Common myeloid progenitor, CD34-positive (primary cell): ENCODE results near the gene ISOC2.
A peak's percentile ranks its signal among the peaks of the same experiment; 100 is the strongest.

Experiments
- CTCF ChIA-PET: fragments of 350-600 bp; sonication (Branson Sonifier 250); formaldehyde crosslinking; loops from one replicate; lab custom pipeline; 2021; ENCODE audit warnings: antibody characterized with exemption; lab: Charles Lee
- POLR2A ChIA-PET: fragments of 350-600 bp; sonication (Branson Sonifier 250); formaldehyde crosslinking; loops from one replicate; lab custom pipeline; 2021; ENCODE audit warnings: antibody characterized with exemption; lab: Charles Lee
- DNase-seq, 3 donors: peaks; one replicate each; pipeline versions ENCODE4 v3.0.0 to v3.0.0-alpha.2; 2013
- H3K27ac ChIP-seq, 2 experiments: 1 replicate in 1 of 2; 2 replicates in 1 of 2; pipeline ENCODE4 v1.7.0; 2013; ENCODE audit warnings: inconsistent platforms in 2 of 2, low read length in 2 of 2, mild to moderate bottlenecking in 2 of 2, low read depth in 1 of 2, moderate library complexity in 1 of 2; ENCODE audit not compliant: severe bottlenecking in 2 of 2, insufficient read depth in 1 of 2, poor library complexity in 1 of 2
- H3K27me3 ChIP-seq, 5 experiments: replicated peaks in 2 of 5; 1 replicate in 3 of 5; 2 replicates in 2 of 5; pipeline versions ENCODE4 v1.6.1 to v1.7.0; 2013; ENCODE audit warnings: low read length in 4 of 5, mild to moderate bottlenecking in 2 of 5, moderate library complexity in 2 of 5, inconsistent platforms in 1 of 5; ENCODE audit not compliant: insufficient read depth in 5 of 5, control insufficient read depth in 4 of 5
- H3K36me3 ChIP-seq, 4 experiments: 1 replicate in 2 of 4; 2 replicates in 2 of 4; pipeline versions ENCODE4 v1.6.1 to v1.7.0; 2013; ENCODE audit warnings: low read length in 3 of 4, control low read depth in 1 of 4, mild to moderate bottlenecking in 1 of 4; ENCODE audit not compliant: control insufficient read depth in 4 of 4, insufficient read depth in 4 of 4
- H3K4me1 ChIP-seq, 4 experiments: 1 replicate in 3 of 4; 2 replicates in 1 of 4; pipeline versions ENCODE4 v1.6.1 to v1.7.1; 2013; ENCODE audit warnings: low read length in 3 of 4, mild to moderate bottlenecking in 3 of 4, control low read depth in 1 of 4, inconsistent platforms in 1 of 4, moderate library complexity in 1 of 4; ENCODE audit not compliant: control insufficient read depth in 4 of 4, insufficient read depth in 4 of 4; ENCODE audit errors: control extremely low read depth in 1 of 4
- H3K4me3 ChIP-seq, 7 experiments: 1 replicate in 4 of 7; 2 replicates in 3 of 7; pipeline versions ENCODE4 v1.5.1 to v1.7.0; 2013; ENCODE audit warnings: mild to moderate bottlenecking in 7 of 7, low read length in 6 of 7, moderate library complexity in 6 of 7, inconsistent platforms in 2 of 7, low read depth in 2 of 7, control low read depth in 1 of 7; ENCODE audit not compliant: insufficient read depth in 4 of 7, control insufficient read depth in 1 of 7; ENCODE audit errors: extremely low read depth in 1 of 7
- H3K9me3 ChIP-seq, 5 experiments: 1 replicate in 4 of 5; 2 replicates in 1 of 5; pipeline versions ENCODE4 v1.6.1 to v1.7.1; 2013; ENCODE audit warnings: low read length in 4 of 5, mild to moderate bottlenecking in 2 of 5, inconsistent platforms in 1 of 5, low read depth in 1 of 5, moderate library complexity in 1 of 5; ENCODE audit not compliant: control insufficient read depth in 4 of 5, insufficient read depth in 2 of 5; ENCODE audit errors: control extremely low read depth in 1 of 5
- WGBS: methylation state at CpG from one replicate; pipeline ENCODE4 v1.1.5; 2013; ENCODE audit not compliant: insufficient coverage; 5-methylcytosine and 5-hydroxymethylcytosine counted together

Gene ISOC2

DNA sequence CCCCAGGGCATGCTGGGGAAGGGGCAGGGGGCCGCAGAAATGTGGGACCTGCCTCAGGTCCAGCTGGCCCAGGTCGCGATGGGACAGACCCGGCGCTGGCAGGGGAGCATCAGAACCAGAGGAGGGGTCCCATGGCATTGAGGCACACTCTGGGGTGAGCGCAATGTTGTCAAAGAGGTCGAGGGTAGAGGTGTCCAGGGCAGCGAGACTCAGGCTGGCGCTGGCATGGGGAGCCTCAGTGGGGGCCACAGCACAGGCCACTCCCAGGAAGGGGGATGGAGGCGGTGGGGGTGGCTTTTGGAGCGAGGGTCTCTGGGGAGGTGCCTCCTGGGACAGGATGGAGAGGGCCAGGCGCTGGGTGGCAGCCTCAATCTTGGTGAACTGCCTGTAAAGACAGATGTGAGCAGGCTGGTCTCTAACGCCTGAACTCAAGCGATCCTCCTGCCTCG is 2.2 kb upstream of the ISOC2 start:
- H3K27ac ChIP-seq, result no peak overlapping the region
- no peaks in the 10 kb centered on the region for H3K9me3 ChIP-seq
- H3K27me3 ChIP-seq, result no peaks in the 10 kb centered on the region
- POLR2A ChIA-PET, result no interaction called here
- WGBS, result 89% methylated on average over 10 of the region's 15 CpGs
- H3K4me1 ChIP-seq, result peaks cover 0 to 26% (median 18%) of the 10 kb centered on the region in 4 experiments
- CTCF ChIA-PET, result interaction anchor here (1.4 kb wide), 1 partner anchor 10 kb away, joined by 3 read pairs; no protein-coding TSS in a partner anchor
- H3K36me3 ChIP-seq, result no peaks in the 10 kb centered on the region
- DNase-seq, result no peak
- no peak overlapping the region for H3K4me3 ChIP-seq

DNA sequence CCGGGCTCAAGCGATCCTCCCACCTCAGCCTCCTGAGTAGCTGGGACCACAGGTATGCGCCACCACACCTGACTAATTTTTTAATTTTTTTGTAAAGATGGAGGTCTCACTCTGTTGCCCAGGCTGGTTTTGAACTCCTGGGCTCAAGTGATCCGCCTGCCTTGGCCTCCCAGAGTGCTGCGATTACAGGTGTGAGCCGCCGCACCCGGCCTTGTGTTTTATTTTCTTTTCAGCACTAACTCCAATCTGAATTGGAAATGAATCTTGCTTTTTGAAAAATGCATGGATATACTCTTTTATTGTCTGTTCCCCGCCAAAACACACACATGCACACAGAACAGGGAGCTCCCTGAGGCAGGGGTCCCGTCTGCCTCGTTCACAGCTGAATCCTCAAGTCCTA is 1.3 kb upstream of the ISOC2 start:
- Histone ChIP-seq H3K27me3 (no peaks in the 10 kb centered on the region), H3K4me3 (no peak overlapping the region), H3K27ac (no peak overlapping the region), H3K9me3 (no peaks in the 10 kb centered on the region), H3K4me1 (peaks cover 0 to 26% (median 18%) of the 10 kb centered on the region in 4 experiments), H3K36me3 (peaks cover 0 to 4% (median 0%) of the 10 kb centered on the region in 4 experiments)
- no peak for DNase-seq
- WGBS, result 89% methylated on average over 5 of the region's 11 CpGs
- CTCF ChIA-PET, result interaction anchor here (1.0 kb wide), 3 partner anchors 36 to 80 kb away, joined by 3 read pairs; no protein-coding TSS in a partner anchor
- POLR2A ChIA-PET, result interaction anchor here (1.1 kb wide), 1 partner anchor 14 kb away, joined by 6 read pairs; the partner anchor contains the start of gene ZNF628

DNA sequence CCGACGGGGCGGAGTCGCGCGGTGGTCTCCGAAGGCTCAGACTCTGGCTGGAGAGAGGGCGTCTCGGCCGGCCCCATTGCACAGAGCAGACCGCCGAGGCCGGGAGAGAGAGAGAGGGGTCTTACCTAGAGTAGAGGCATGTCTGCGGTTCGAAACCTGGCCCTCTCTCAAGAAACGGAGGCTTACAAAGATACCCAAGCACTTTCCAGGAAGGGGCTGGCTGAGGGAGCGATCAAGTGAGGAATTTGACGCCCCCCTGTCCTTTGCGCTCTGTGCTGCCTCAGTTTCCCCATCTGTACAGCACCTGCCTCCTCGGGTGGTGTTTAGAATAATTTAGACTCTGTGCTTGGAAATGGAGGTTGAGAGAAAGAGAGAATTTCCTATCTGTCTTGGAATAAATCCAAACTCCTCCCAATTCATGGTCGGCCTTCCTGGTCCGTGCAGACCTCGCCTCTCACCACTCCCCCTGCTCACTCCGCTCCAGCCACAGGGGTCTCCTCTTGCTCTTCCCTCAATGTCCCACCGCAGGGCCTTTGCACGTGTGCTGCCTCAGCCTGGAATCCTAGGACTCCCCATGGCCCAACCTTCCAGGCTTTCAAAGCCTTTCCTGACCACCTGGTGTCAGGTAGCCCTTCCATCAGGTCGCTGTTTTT is 658 bp upstream of the ISOC2 start:
- H3K27ac ChIP-seq, result peak overlapping the region; percentile 64 to 88
- peak overlapping the region; percentile 11 to 90 (median 70) for H3K4me3 ChIP-seq
- H3K4me1 ChIP-seq, result peaks cover 0 to 24% (median 17%) of the 10 kb centered on the region in 4 experiments
- ChIA-PET POLR2A (interaction anchor here (0.5 to 1.1 kb wide), 6 partner anchors 9 to 1535 kb away, joined by 3 to 8 read pairs (median 3); partner anchors contain the start of genes FIZ1, UBE2S and ZNF628), CTCF (interaction anchor here (0.9 to 1.0 kb wide), 5 partner anchors 13 to 79 kb away, joined by 3 read pairs; no protein-coding TSS in a partner anchor)
- WGBS, result 12% methylated on average over 23 of the region's 27 CpGs
- peak; percentile 50 to 79 (median 72) for DNase-seq
- no peaks in the 10 kb centered on the region for H3K27me3 ChIP-seq
- no peaks in the 10 kb centered on the region for H3K9me3 ChIP-seq
- peaks cover 0 to 4% (median 0%) of the 10 kb centered on the region in 4 experiments for H3K36me3 ChIP-seq

DNA sequence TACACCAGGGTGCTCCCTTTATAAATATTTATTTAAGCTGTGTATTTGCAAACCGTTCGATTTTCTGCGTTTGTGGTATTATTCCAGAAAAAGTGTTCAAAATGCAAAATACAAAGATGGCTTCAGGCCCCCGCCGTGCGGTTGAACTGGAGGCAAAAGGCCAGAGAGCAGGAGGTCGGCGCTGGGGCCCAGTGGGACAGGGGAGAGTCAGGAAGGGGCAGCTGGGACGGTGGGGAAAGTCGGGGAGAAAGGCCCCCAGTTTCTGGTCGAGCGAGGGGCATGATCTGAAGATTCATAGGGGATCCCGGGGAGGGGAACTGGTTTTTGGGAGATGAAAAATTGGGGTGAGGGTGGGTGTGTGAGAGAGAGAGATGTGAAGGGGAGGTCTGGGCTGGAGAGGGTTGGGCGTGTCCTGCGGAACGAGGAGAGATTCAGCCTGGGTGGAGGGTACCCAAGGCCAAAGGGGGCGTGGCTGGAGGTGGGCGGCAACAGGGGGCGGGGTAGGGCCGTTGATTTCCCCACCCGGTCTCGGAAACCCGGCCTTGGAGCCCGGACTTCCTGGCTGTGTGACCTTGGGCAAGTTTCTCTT is 678 bp downstream of the ISOC2 start:
- Histone ChIP-seq H3K4me1 (peaks cover 0 to 24% (median 17%) of the 10 kb centered on the region in 4 experiments), H3K4me3 (peak overlapping the region; percentile 64 to 90 (median 80)), H3K27ac (peak overlapping the region; percentile 74 to 91), H3K9me3 (no peaks in the 10 kb centered on the region), H3K36me3 (peaks cover 0 to 11% (median 2%) of the 10 kb centered on the region in 4 experiments), H3K27me3 (no peaks in the 10 kb centered on the region)
- ChIA-PET CTCF (no interaction called here), POLR2A (interaction anchor here (0.5 to 0.6 kb wide), 2 partner anchors 245 to 529 kb away, joined by 3 to 4 read pairs; no protein-coding TSS in a partner anchor)
- 40% methylated on average over 22 of the region's 24 CpGs for WGBS
- peak; percentile 62 to 81 (median 76) for DNase-seq

DNA sequence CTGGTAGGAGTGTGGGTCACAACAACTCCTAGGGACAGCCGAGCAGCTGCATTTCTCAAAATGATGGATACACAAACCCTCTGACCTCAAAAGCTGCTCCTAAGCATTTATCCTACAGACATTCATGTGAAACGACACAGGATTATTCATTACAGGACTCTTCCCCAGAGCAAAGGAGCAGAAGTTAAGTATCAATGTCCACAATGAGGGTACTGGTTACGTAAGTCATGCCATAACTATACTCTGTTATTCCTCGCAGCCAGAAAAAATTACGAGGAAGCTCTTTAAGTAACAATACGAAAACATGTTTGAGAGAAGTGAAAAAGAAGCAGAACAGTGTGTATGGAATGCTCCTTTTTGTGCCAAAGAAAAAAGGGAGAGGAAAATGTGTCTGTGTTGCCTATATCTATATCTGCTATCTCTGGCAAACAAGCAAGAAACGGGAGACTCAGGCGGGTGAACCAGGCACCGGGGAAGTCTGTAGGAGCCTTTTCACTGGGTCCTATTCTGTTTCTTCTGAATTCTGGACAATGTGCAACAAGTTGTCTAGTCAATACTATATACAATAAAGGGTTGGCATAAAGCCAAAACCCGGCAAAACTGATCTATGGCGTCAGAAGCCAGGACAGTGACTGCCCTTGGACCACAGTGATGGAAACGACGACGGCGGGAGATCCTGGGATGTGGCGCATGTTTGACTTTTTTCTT is 1.3 kb downstream of the ISOC2 start:
- Histone ChIP-seq H3K36me3 (peaks cover 0 to 13% (median 7%) of the 10 kb centered on the region in 4 experiments), H3K4me3 (no peak overlapping the region), H3K9me3 (no peaks in the 10 kb centered on the region), H3K27me3 (no peaks in the 10 kb centered on the region), H3K27ac (peak overlapping the region in 1 of 2 experiments; percentile 91), H3K4me1 (peaks cover 0 to 24% (median 17%) of the 10 kb centered on the region in 4 experiments)
- ChIA-PET CTCF (interaction anchor here (0.6 to 1.4 kb wide), 5 partner anchors 7 to 319 kb away, joined by 3 to 4 read pairs (median 4); no protein-coding TSS in a partner anchor), POLR2A (interaction anchor here (0.5 to 0.6 kb wide), 2 partner anchors 244 to 528 kb away, joined by 3 to 4 read pairs; no protein-coding TSS in a partner anchor)
- DNase-seq, result no peak
- WGBS, result 85% methylated on average over 15 of the region's 16 CpGs

DNA sequence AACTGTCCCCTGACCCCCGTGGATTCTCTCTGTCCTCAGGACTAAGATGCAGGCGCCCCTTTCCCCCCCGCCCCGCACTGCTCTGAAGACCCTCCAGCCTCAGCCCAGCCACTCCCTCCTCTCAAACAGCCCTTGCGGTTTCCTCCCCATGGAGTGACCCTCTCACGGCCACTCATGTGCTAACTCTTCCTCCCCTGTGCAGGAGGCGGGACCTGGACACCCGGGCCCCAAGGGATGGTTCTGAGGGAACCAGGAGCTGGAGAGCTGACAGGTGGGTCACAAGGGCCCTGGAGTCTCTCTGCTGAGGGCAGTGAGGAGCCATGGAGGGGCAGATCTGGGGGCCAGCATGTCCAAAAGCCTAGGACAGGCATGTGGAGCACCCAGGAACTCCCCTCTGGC is 1.9 kb downstream of the ISOC2 start:
- no peak for DNase-seq
- CTCF ChIA-PET, result interaction anchor here (0.6 to 1.4 kb wide), 5 partner anchors 8 to 319 kb away, joined by 3 to 4 read pairs (median 4); no protein-coding TSS in a partner anchor
- Histone ChIP-seq H3K27me3 (no peaks in the 10 kb centered on the region), H3K4me3 (no peak overlapping the region), H3K9me3 (no peaks in the 10 kb centered on the region), H3K27ac (no peak overlapping the region), H3K4me1 (peaks cover 0 to 24% (median 17%) of the 10 kb centered on the region in 4 experiments), H3K36me3 (peaks cover 0 to 13% (median 7%) of the 10 kb centered on the region in 4 experiments)
- 95% methylated on average over 5 of the region's 8 CpGs for WGBS
- POLR2A ChIA-PET, result no interaction called here
